Fibroblast of villous mesenchyme (primary cell): Measurements from ENCODE around the gene DLEC1. TPM values are rescaled to one million over a fixed set of nuclear protein-coding genes. Genes with fewer than 3 reads are reported as not detected.

Experiments
- DNase-seq: peaks from one replicate; pipeline ENCODE4 v3.0.0-alpha.2; 2010; ENCODE audit warnings: low read depth
- H3K4me3 ChIP-seq: 2 replicates; pipeline ENCODE4 v1.5.1; 2011; ENCODE audit warnings: low read depth, mild to moderate bottlenecking, low read length
- CTCF ChIP-seq: IDR thresholded peaks from 2 replicates; pipeline ENCODE4 v1.5.1; 2012; ENCODE audit warnings: low read depth, mild to moderate bottlenecking, low read length; ENCODE audit not compliant: insufficient read depth
- total RNA-seq: library from RNA; depleted of rRNA; stranded (reverse); fragments of >200 nt; gene quantifications from 2 replicates; pipeline ENCODE4 v1.2.3, GENCODE V29; 2012

Gene DLEC1
- total RNA-seq, 1 donor: under 0.01 TPM

- no peak for DNase-seq
- no peak for TF ChIP-seq CTCF
- H3K4me3 ChIP-seq: no peak overlapping the region
These were observed 69.9 kb downstream of the DLEC1 start for GRCh38 chr3:38108649-38109579.

- no peak overlapping the region for H3K4me3 ChIP-seq
- DNase-seq: no peak
- TF ChIP-seq CTCF: no peak
These were observed 70.7 kb downstream of the DLEC1 start for GRCh38 chr3:38109580-38110313.

GRCh38 chr3:38110314-38111050 is 71.5 kb downstream of the DLEC1 start:
- no peak for TF ChIP-seq CTCF
- DNase-seq: no peak
- H3K4me3 ChIP-seq: no peak overlapping the region

GRCh38 chr3:38111201-38111600 is 72.2 kb downstream of the DLEC1 start:
- no peak overlapping the region for H3K4me3 ChIP-seq
- DNase-seq: no peak
- TF ChIP-seq CTCF: no peak

GRCh38 chr3:38111696-38112377 is 72.8 kb downstream of the DLEC1 start:
- no peak for DNase-seq
- TF ChIP-seq CTCF: no peak
- H3K4me3 ChIP-seq: no peak overlapping the region

- TF ChIP-seq CTCF: no peak
- no peak for DNase-seq
These were observed 73.4 kb downstream of the DLEC1 start for GRCh38 chr3:38112378-38112761.

More at GRCh38 chr3:38112378-38112761, 73.4 kb downstream of the DLEC1 start:
- no peak overlapping the region for H3K4me3 ChIP-seq
